Stimulated activated CD8-positive, alpha-beta memory T cell treated with anti-CD3 and anti-CD28 coated beads, Interleukin-7, amount 100 ng/mL, for 24 hours (primary cell): Measurements from ENCODE around the gene KRTAP12-4.
"Not testable (repeated sequence)": the region's sequence is repeated elsewhere in the genome, so short reads cannot be mapped to it uniquely, and the experiment has no call there.

Source experiments
- DNase-seq: peaks from one replicate; pipeline ENCODE4 v3.0.0-alpha.2; 2020; ENCODE audit warnings: low read depth

The KRTAP12-4 gene

GRCh38 chr21:44686843-44687561, 32.5 kb upstream of the KRTAP12-4 start:
- no peak for DNase-seq

DNA sequence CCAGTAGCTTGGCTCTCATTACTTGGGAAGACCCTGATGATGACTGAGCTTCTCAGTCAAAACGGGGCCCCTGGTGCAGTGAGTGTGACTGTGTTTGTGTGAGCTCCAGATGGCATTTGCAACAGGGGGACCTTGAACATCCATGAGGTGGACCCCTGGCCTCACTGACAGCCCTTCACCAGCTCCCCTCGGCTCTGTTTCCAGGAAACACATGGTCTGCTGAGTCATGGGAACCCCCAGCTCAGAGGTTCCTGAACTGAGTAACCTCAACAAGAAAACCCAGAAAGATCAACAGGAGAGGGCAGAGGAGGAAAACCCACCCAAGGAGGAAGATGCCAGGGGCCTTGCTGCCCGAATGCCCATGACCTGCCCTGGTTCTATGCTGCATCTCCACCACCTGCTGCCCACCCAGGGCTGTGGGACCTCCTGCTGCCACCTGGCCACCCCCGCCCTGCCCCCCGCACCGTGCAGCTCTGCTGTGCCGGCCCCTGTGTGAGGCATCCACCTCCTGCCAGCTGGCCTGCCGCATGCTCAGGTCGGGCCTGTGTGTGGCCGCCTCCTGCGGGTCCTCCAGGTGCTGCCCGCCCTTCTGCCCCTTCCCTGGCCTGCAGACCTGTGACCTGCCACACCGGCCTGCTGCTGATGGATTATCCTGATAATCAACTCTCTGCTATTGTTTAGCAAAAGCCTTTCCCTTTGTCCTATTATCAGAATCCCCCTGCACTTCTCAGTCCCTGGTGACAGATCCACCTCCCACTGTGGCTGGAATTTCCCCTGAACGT, 31.7 kb upstream of the KRTAP12-4 start:
- DNase-seq: no peak

GRCh38 chr21:44685050-44685449, 30.6 kb upstream of the KRTAP12-4 start:
- not testable (repeated sequence) for DNase-seq

DNA sequence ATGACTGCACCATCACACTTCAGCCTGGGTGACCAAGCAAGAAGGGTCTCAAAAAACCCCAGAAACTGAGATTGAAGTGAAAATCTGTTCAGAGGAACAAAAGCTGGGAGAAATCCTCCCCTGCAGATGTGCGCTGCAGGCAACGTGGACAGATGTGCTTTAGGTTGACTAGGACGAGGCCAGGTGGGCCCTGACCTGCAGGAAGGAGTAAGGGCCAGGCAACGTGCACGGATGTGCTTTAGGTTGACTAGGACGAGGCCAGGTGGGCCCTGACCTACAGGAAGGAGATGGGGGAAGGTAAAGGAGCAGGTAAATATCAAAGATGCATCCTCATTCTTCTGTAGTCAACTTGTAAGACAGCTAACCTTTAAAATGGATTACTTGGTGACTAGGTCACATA, 30.0 kb upstream of the KRTAP12-4 start:
- DNase-seq: no peak

GRCh38 chr21:44684077-44684476, 29.6 kb upstream of the KRTAP12-4 start:
- no peak for DNase-seq

DNA sequence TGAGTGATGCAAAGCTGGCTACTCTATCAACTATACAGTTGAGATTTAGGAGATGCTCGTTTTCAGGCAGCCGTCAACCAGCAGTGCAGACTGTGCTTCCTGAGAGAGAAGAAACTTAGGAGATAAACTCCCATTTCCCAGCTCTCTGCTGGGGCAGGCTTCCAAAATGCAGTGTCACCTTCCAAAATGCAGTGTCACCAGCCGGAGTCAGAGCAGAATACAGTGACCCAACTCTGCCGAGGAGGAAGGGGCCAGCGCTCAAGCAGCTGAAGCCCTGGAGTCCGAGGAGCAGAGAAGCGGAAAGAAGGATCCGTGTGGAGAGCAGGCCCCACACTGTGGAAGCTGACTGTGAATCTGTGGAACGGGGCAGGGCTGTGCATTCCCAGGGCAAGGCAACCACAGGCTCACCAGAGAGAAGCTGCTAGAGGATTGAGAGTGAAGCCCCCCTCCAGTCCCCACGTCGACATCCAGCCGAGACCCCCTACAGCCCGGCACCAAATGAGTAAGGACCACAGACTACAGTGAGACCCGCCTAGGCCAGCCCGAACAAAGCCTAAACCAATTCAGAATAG, 28.2 kb upstream of the KRTAP12-4 start:
- no peak for DNase-seq

- DNase-seq: no peak
These were observed 27.6 kb upstream of the KRTAP12-4 start, which contains the start of gene KRTAP12-1 for GRCh38 chr21:44681861-44682579. Gene KRTAP12-1 (minus strand): TSS chr21:44682163. CDS start chr21:44682123, 40 bp downstream.

- DNase-seq: no peak
These were observed 26.7 kb upstream of the KRTAP12-4 start for GRCh38 chr21:44681152-44681551.

DNA sequence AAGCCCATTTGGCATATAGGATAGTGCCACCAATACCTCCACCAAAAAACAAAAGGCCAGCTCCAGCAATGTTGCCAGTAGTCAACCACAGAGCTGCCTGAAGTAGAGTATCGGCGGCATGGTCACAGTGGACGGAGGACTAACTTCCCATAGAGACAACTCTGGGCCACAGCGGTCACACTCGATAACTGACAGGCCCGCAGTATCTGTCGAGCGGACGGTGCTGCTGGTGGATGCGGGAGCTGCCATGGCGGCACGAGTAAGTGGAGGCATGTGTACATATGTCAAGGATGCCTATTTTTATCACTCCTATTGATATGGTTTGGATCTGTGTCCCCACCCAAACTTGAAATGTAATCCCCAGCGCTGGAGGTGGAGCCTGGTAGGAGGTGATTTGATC, 23.4 kb upstream of the KRTAP12-4 start:
- no peak for DNase-seq

- DNase-seq: no peak
These were observed 17.5 kb upstream of the KRTAP12-4 start for GRCh38 chr21:44671911-44672310.

- DNase-seq: no peak
These were observed 16.4 kb upstream of the KRTAP12-4 start for GRCh38 chr21:44670642-44671432.

DNA sequence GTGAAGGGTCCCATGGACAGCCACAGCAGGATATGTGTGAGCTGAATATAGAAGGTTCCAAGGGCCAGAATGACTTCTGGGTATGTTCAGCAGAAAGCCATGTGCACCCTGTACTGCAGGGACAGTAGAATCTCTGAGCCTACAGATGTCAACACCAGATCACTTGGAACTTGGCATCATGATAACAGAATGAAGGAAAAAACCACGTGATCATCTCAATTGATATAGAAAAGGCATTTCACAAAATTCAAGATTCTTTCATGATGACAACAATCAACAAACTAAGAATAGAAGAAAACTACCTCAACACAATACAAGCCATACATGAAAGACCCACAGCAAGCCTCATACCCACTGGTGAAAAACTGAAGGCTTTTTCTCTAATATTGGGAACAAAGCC, 13.2 kb upstream of the KRTAP12-4 start:
- DNase-seq: no peak

DNA sequence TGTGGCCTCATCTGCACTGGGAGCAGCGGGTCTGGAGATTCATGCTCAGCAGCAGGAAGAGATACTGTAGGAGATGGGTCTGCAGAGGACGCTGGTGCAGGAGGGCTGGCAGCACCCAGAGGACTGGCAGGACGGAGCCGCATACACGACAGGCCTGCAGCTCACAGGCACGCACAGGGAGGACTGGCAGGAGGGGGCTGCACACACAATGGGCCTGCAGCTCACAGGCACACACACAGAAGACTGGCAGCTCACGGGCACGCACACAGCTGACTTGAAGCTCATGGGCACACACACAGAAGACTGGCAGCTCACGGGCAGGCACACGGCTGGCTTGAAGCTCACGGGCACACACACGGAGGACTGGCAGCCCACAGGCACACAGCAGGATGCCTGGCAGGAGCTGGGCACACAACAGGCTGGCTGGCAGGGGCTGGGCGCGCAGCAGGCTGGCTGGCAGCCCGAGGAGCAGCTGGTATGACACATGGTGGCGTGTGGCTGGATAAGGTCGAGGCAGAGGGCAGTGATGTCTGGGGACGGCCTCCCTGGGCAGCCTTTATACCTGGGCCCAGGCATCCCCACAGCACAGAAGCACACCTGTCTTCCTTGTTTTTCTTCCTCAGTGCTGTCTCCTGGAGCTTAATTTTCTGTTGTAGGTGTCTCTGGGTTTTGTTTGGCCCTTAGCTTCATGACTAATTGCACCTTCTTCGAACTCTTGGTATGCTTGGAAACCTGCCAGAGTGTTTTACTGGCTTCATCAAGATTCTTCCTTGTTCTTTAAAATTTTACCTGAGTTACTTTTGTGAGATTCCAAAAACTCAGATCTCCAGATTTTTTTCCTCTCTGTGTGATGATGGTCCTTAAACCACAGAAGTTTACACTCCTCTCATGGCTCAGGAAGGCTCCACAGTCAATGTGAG, 12.2 kb upstream of the KRTAP12-4 start, which contains the start of gene KRTAP12-2:
Gene KRTAP12-2, minus strand, starts transcription at position 527 of the 920 bp plus-strand sequence. Its CDS starts 41 bp downstream, at position 486.
- DNase-seq: no peak

- no peak for DNase-seq
These were observed 10.2 kb upstream of the KRTAP12-4 start for GRCh38 chr21:44664691-44665090.

GRCh38 chr21:44661567-44661966, 7.1 kb upstream of the KRTAP12-4 start:
- not testable (repeated sequence) for DNase-seq

DNA sequence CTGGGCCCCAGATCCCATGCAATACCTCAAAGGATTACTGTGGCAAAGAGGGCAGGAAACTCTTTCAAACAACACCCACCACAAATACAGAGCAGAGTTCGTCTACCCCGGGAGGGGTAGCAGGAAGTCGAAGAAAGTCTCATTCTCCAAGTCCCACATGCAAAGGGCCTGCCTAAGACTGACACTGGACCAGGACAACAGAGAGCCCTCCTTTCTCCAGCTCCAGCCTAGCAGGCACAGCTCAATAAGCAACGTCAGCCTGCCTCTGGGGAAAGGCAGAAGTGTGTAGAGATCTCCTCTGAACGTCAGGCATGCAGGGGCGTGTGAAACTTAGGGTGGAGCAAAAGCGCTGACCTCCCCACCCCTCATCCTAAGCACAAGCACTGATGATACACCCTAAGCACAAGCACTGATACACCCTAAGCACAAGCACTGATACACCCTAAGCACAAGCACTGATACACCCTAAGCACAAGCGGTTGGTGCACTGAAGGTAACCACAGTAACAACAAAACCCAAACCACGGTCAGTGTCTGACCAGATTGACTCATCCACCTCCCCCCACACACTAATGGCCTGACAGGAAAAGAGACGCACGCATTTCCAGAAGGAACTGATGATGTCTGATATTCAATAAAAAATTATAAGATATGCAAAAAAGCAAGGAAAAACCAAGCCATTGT, 4.6 kb upstream of the KRTAP12-4 start:
- no peak for DNase-seq

DNA sequence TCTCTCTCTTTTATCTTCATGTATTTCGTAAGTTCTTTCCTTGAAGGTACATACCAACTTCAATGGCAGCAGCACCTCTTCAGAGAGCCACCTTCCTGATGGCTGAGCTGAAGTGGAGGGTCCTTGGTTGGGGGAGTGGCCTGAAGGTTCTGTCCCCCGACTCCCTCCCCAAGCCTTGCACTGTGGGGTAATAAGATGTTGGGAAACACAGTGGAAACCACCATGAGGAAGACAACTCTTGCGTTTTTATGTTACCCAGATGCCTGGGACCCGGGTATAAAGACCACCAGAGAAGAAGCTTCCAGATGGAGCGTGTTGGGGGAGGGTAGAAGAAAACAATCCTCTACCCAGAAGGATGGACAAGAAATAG, 4.1 kb upstream of the KRTAP12-4 start:
- no peak for DNase-seq

DNA sequence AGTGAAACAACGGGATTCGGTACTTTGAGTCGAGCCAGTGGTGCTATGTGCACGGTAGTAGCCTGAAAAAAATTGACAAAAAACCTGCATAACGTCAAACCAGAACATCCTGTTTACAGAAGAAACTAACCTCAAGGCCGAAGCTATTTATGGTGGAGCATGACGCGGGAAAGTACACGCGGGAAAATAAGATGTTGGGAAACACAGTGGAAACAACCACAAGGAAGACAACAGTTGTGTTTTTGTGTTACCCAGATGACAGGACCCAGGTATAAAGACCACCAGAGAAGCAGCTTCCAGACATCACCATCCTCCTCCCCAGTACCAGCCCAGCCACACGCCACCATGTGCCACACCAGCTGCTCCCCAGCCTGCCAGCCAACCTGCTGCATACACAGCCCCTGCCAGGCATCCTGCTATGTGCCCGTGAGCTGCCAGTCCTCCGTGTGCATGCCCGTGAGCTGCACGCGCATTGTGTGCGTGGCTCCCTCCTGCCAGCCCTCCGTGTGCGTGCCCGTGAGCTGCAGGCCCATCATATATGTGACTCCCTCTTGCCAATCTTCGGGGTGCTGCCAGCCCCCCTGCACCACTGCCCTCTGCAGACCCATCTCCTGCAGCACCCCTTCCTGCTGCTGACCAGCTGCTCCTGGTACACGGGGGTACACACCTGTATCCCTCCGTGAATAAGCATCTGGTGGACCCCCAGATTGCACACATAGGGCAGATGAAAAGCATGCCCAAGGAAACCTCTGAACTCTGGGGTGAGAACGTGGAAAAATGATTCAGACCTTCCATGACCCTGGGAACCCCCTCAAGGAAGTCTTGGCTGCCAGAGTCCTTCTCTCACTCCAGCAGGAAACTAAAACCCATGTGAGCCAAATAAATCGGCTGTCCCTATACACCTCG, 3.4 kb upstream of the KRTAP12-4 start, which contains the start of gene KRTAP12-3:
Gene KRTAP12-3, plus strand, starts transcription at position 298 of the 906 bp plus-strand sequence. Its CDS starts 48 bp downstream, at position 346.
- no peak for DNase-seq

DNA sequence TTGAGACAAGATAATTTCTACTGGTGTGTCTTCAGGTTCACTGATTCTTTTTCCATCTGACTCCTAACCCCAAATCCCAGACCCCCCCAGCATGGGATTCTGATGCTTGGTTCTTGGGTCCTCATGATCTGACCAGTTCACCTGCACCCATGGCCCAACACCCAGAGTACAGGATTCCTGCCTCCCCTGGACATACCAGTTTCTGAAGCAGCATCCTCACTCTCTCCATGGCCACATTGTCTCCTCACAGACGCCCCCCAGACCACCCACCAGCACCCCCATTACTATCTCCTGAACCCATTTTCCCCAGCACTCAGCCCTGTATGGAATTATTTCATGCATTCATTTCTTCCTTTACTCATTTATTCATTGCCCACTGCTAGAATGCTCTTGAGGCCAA, 2.4 kb upstream of the KRTAP12-4 start:
- no peak for DNase-seq
